ENCODE results near the gene PRR33.
"Not testable (repeated sequence)": the region's sequence is repeated elsewhere in the genome, so short reads cannot be mapped to it uniquely, and the experiment has no call there.

PRR33 gene

DNA sequence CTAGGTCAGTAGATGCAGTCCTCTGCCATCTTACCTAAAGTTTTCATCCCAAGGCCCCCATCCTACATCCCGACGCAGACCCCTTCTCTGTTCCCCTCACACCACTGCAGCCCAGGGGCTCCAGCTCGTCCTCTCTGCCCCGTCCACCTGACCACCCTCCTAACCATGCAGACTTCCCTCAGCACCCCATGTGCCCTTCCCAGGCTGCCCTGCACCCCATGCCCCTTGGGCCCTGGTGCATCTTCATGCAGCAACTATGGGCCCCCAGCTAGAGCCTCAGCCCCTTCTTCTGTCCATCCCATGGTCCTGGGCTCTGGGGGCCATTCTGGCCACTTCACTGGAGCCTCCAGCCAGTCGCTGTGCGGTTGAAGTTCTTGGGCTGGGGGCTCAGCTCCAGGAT lies 2.9 kb downstream of the PRR33 start:
- Histone ChIP-seq H3K9ac (ENCODE audit: low read depth, low read length, poor library complexity, severe bottlenecking) (peak overlapping the region; percentile 100), H3F3A (ENCODE audit: low read depth) (no peaks in the 10 kb centered on the region), H3K4me1 (ENCODE audit: insufficient read depth, low read length, poor library complexity, severe bottlenecking) (peaks cover 17% of the 10 kb centered on the region), H4K20me1 (ENCODE audit: insufficient read depth, low read length, poor library complexity, severe bottlenecking) (peaks cover 8% of the 10 kb centered on the region), H3K36me3 (ENCODE audit: insufficient read depth, low read length) (peaks cover 25% of the 10 kb centered on the region), H3K4me2 (ENCODE audit: low read depth, low read length, poor library complexity, severe bottlenecking) (peak overlapping the region; percentile 96), H3K9me3 (ENCODE audit: insufficient read depth, low read depth, low read length) (no peaks in the 10 kb centered on the region), H3K79me2 (ENCODE audit: insufficient read depth, low read length) (peaks cover 54% of the 10 kb centered on the region), H2AFZ (ENCODE audit: low read length) (no peak overlapping the region), H3K27me3 (ENCODE audit: insufficient read depth, low read length, poor library complexity, severe bottlenecking) (peaks cover 7% of the 10 kb centered on the region), H3K4me3 (ENCODE audit: low read length, poor library complexity, severe bottlenecking) (peak overlapping the region; percentile 97), H3K9me2 (replicated peaks; ENCODE audit: low read depth, low read length) (no peaks in the 10 kb centered on the region)
- no peak for TF ChIP-seq EZH2phosphoT487 (IDR thresholded peaks at IDR 0.05; ENCODE audit: borderline replicate concordance)
- TF ChIP-seq, protein P1, sequence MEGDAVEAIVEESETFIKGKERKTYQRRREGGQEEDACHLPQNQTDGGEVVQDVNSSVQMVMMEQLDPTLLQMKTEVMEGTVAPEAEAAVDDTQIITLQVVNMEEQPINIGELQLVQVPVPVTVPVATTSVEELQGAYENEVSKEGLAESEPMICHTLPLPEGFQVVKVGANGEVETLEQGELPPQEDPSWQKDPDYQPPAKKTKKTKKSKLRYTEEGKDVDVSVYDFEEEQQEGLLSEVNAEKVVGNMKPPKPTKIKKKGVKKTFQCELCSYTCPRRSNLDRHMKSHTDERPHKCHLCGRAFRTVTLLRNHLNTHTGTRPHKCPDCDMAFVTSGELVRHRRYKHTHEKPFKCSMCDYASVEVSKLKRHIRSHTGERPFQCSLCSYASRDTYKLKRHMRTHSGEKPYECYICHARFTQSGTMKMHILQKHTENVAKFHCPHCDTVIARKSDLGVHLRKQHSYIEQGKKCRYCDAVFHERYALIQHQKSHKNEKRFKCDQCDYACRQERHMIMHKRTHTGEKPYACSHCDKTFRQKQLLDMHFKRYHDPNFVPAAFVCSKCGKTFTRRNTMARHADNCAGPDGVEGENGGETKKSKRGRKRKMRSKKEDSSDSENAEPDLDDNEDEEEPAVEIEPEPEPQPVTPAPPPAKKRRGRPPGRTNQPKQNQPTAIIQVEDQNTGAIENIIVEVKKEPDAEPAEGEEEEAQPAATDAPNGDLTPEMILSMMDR (conservative IDR thresholded peaks at IDR 0.05; ENCODE audit: low read length), result no peak

DNA sequence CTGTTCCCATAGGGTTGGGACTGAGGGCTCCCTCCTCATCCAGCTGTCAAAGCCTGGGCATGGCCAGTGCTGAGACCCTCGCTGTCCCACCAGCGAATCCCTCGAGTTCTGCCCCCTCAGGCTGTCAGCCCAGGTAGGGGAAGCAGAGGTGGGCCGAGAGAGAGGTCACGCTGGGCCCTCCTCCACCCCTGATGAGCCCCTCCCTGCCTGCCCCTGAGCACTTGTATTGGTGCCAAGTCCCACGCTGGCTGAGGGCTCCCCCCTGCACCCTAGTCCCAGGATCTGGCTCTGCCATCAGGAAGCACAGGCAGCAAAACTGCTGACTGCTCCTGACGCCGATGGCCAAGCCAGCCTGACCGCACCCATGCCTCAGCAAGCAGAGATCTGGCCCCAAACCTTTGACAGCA lies 3.3 kb downstream of the PRR33 start:
- Histone ChIP-seq H3K4me1 (ENCODE audit: insufficient read depth, low read length, poor library complexity, severe bottlenecking) (peaks cover 17% of the 10 kb centered on the region), H3K36me3 (ENCODE audit: insufficient read depth, low read length) (peaks cover 29% of the 10 kb centered on the region), H3K9me3 (ENCODE audit: insufficient read depth, low read depth, low read length) (no peaks in the 10 kb centered on the region), H3K9ac (ENCODE audit: low read depth, low read length, poor library complexity, severe bottlenecking) (peak overlapping the region; percentile 100), H3K79me2 (ENCODE audit: insufficient read depth, low read length) (peaks cover 53% of the 10 kb centered on the region), H2AFZ (ENCODE audit: low read length) (no peak overlapping the region), H3F3A (ENCODE audit: low read depth) (no peaks in the 10 kb centered on the region), H4K20me1 (ENCODE audit: insufficient read depth, low read length, poor library complexity, severe bottlenecking) (peaks cover 8% of the 10 kb centered on the region), H3K4me3 (ENCODE audit: low read length, poor library complexity, severe bottlenecking) (peak overlapping the region; percentile 97), H3K27me3 (ENCODE audit: insufficient read depth, low read length, poor library complexity, severe bottlenecking) (peaks cover 7% of the 10 kb centered on the region), H3K4me2 (ENCODE audit: low read depth, low read length, poor library complexity, severe bottlenecking) (peak overlapping the region; percentile 96), H3K9me2 (replicated peaks; ENCODE audit: low read depth, low read length) (no peaks in the 10 kb centered on the region)
- TF ChIP-seq, protein P1 (conservative IDR thresholded peaks at IDR 0.05; ENCODE audit: low read length), result no peak
- TF ChIP-seq EZH2phosphoT487 (IDR thresholded peaks at IDR 0.05; ENCODE audit: borderline replicate concordance), result no peak

DNA sequence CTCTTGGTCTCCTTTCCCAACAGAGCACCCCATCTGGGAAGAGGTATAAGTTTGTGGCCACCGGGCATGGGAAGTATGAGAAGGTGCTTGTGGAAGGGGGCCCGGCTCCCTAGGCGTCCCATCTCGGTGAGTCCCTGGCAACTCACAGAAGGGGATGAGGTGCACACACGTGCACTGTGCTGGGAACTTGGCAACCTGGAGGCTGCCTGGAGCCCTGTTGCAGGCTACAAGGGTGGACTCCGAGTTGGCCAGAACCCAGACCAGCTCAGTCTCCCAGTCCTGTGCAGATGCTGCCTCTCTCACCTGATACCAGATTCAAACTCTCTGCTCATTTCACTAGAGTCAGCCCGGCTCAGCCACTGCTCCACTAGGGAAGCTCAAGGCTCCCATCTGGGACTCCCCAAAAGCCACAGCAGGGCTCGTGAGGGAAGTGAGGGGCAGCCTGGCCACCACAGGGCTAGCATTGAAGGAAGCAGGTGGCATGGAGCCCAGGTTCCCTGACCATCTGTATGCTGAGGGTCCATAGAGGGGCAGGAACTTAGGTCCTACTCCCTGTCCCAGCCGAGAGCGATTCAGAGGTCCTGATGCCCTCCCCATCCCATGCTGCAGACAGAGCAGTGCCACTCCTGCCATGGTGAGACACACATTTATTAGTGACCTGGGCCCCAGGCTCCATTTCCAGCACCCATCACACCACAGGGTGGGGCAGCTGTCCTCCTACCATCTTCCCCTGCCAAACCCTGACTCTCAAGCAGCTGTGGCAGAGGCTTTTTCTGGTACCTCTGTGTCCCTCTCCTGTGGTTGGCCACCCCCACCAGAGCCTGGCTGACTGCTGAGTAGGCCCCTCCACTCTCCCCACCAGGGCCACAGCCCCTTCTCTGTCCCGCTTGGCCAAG lies 4.0 kb downstream of the PRR33 start:
- Histone ChIP-seq H3K9me3 (ENCODE audit: insufficient read depth, low read depth, low read length) (no peaks in the 10 kb centered on the region), H3F3A (ENCODE audit: low read depth) (no peaks in the 10 kb centered on the region), H3K4me1 (ENCODE audit: insufficient read depth, low read length, poor library complexity, severe bottlenecking) (peaks cover 22% of the 10 kb centered on the region), H3K4me3 (ENCODE audit: low read length, poor library complexity, severe bottlenecking) (peak overlapping the region; percentile 97), H3K4me2 (ENCODE audit: low read depth, low read length, poor library complexity, severe bottlenecking) (peak overlapping the region; percentile 96), H3K9me2 (replicated peaks; ENCODE audit: low read depth, low read length) (no peaks in the 10 kb centered on the region), H2AFZ (ENCODE audit: low read length) (no peak overlapping the region), H3K27me3 (ENCODE audit: insufficient read depth, low read length, poor library complexity, severe bottlenecking) (peaks cover 7% of the 10 kb centered on the region), H3K9ac (ENCODE audit: low read depth, low read length, poor library complexity, severe bottlenecking) (peak overlapping the region; percentile 100), H3K79me2 (ENCODE audit: insufficient read depth, low read length) (peaks cover 49% of the 10 kb centered on the region), H3K36me3 (ENCODE audit: insufficient read depth, low read length) (peaks cover 31% of the 10 kb centered on the region), H4K20me1 (ENCODE audit: insufficient read depth, low read length, poor library complexity, severe bottlenecking) (peaks cover 7% of the 10 kb centered on the region)
- TF ChIP-seq, protein P1 (conservative IDR thresholded peaks at IDR 0.05; ENCODE audit: low read length), result no peak
- TF ChIP-seq EZH2phosphoT487 (IDR thresholded peaks at IDR 0.05; ENCODE audit: borderline replicate concordance), result no peak

DNA sequence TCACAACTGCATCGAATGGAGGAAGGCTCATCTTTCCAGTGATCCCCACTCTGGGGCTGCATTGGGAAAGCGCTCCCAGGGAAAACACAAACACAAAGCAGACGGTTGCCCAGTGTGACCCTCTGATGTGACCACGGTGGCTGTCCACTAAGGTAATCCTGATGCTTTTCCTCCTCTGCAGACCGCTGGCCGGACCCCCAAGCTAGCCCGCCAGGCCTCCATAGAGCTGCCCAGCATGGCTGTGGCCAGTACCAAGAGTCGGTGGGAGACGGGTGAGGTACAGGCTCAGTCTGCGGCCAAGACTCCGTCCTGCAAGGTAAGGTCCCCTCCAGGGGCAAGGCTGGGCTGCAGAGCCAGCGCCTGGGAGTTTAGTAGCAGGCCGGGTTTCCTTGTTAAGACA lies 5.1 kb downstream of the PRR33 start:
- not testable (repeated sequence) for H3F3A ChIP-seq (ENCODE audit: low read depth); H3K4me2 ChIP-seq (ENCODE audit: low read depth, low read length, poor library complexity, severe bottlenecking)

More for the DNA sequence above, 5.1 kb downstream of the PRR33 start:
- not testable (repeated sequence) for H3K9ac ChIP-seq (ENCODE audit: low read depth, low read length, poor library complexity, severe bottlenecking); H3K9me2 ChIP-seq (replicated peaks; ENCODE audit: low read depth, low read length); H4K20me1 ChIP-seq (ENCODE audit: insufficient read depth, low read length, poor library complexity, severe bottlenecking); H3K9me3 ChIP-seq (ENCODE audit: insufficient read depth, low read depth, low read length); H3K27me3 ChIP-seq (ENCODE audit: insufficient read depth, low read length, poor library complexity, severe bottlenecking); H3K4me3 ChIP-seq (ENCODE audit: low read length, poor library complexity, severe bottlenecking); H2AFZ ChIP-seq (ENCODE audit: low read length)
- Histone ChIP-seq H3K79me2 (ENCODE audit: insufficient read depth, low read length) (peaks cover 37% of the 10 kb centered on the region), H3K4me1 (ENCODE audit: insufficient read depth, low read length, poor library complexity, severe bottlenecking) (peaks cover 24% of the 10 kb centered on the region), H3K36me3 (ENCODE audit: insufficient read depth, low read length) (peaks cover 31% of the 10 kb centered on the region)
